Left lung (tissue), 10 donors: ENCODE measurements around the gene MT1F. TPM values are rescaled to one million over a fixed set of nuclear protein-coding genes. Genes with fewer than 3 reads are reported as not detected.
A peak's percentile ranks its signal among the peaks of the same experiment; 100 is the strongest.

Experiments used
- ATAC-seq: fragments of 200-7000 bp; cut with Tn5 transposase; one replicate; pipeline ENCODE4 v1.9.1; 2020; ENCODE audit warnings: moderate library complexity
- DNase-seq, 4 donors: peaks; one replicate each; pipeline ENCODE4 v3.0.0-alpha.2; 2013 to 2020
- H3K27ac ChIP-seq, 2 donors: fragments of 200-600 bp; sonication (generic) in 1 of 2; one replicate each; pipeline versions ENCODE4 v1.5.0 to v1.8.0; 2020 to 2021
- H3K27me3 ChIP-seq, 2 donors: fragments of 200-600 bp; sonication (generic) in 1 of 2; one replicate each; pipeline versions ENCODE4 v1.5.0 to v1.8.0; 2020 to 2021
- H3K36me3 ChIP-seq, 2 donors: fragments of 200-600 bp; sonication (generic) in 1 of 2; one replicate each; pipeline versions ENCODE4 v1.5.0 to v1.8.0; 2020 to 2021
- H3K4me1 ChIP-seq, 2 donors: fragments of 200-600 bp; one replicate each; pipeline ENCODE4 v1.8.0; 2021
- H3K4me3 ChIP-seq, 2 donors: fragments of 200-600 bp; sonication (generic) in 1 of 2; one replicate each; pipeline versions ENCODE4 v1.5.0 to v1.8.0; 2020 to 2021; ENCODE audit warnings: mild to moderate bottlenecking in 1 of 2
- H3K9me3 ChIP-seq, 2 donors: fragments of 200-600 bp; sonication (generic) in 1 of 2; one replicate each; pipeline versions ENCODE4 v1.5.0 to v1.8.0; 2020 to 2021
- CTCF ChIP-seq, 2 donors: fragments of 200-600 bp; sonication (generic) in 1 of 2; IDR thresholded peaks; one replicate each; pipeline versions ENCODE4 v1.5.0 to v1.8.0; 2021; ENCODE audit warnings: antibody characterized with exemption in 2 of 2
- intact Hi-C, 2 donors: fragments of 100-400 bp; cut with DNase I; formaldehyde crosslinking; loops; one replicate each; pipeline versions ENCODE4 v1.11.2 to v1.14.2; 2022
- polyA plus RNA-seq, 6 donors: library from polyadenylated mRNA; unstranded; fragments of 120-200 nt; gene quantifications; one replicate each; pipeline ENCODE4 v1.2.1, GENCODE V29; 2013; ENCODE audit not compliant: insufficient read length in 6 of 6
- total RNA-seq, 2 donors: library from RNA; stranded (reverse); fragmentation: NEBNext Ultra II Directional; extraction: Animal tissue kit (Norgen Biotek cat#: 25700); gene quantifications; one replicate each; pipeline ENCODE4 v1.2.1, GENCODE V29; 2021
- donor health status: DM: no; HTN: yes; CAD: no.
- donor health status: DM: no; HTN: no; CAD: no.

The MT1F gene
- total and polyA plus RNA-seq, 8 donors: 4.2 to 14.8 (median 7.5) TPM

- Histone ChIP-seq H3K4me3 (peak overlapping the region in 1 of 2 donors; percentile 41), H3K36me3 (no peaks in the 10 kb centered on the region), H3K27ac (no peak overlapping the region), H3K9me3 (no peaks in the 10 kb centered on the region), H3K27me3 (peaks cover 32 to 96% of the 10 kb centered on the region in 2 donors), H3K4me1 (peaks cover 0 to 42% of the 10 kb centered on the region in 2 donors)
- intact Hi-C loops: no loop called here
- TF ChIP-seq CTCF (IDR thresholded peaks at IDR 0.05): no peak
- ATAC-seq (no peak), DNase-seq (no peak)
Measured at GRCh38 chr16:56639045-56639444, 18.7 kb upstream of the MT1F start.

GRCh38 chr16:56640076-56640475, 17.7 kb upstream of the MT1F start:
- TF ChIP-seq CTCF (IDR thresholded peaks at IDR 0.05): no peak
- no peak for ATAC-seq
- intact Hi-C loops: no loop called here

GRCh38 chr16:56641166-56641565, 16.6 kb upstream of the MT1F start:
- H3K27ac ChIP-seq: no peak overlapping the region
- peaks cover 27 to 93% of the 10 kb centered on the region in 2 donors for H3K27me3 ChIP-seq
- no peak overlapping the region for H3K4me3 ChIP-seq
- DNase-seq (no peak), ATAC-seq (no peak)
- no peak for TF ChIP-seq CTCF (IDR thresholded peaks at IDR 0.05)
- no peaks in the 10 kb centered on the region for H3K9me3 ChIP-seq
- peaks cover 0 to 29% of the 10 kb centered on the region in 2 donors for H3K4me1 ChIP-seq
- H3K36me3 ChIP-seq: no peaks in the 10 kb centered on the region
- intact Hi-C loops: no loop called here

More at GRCh38 chr16:56640076-56640475, 17.7 kb upstream of the MT1F start:
- Histone ChIP-seq H3K9me3 (no peaks in the 10 kb centered on the region), H3K4me1 (peaks cover 0 to 35% of the 10 kb centered on the region in 2 donors), H3K4me3 (no peak overlapping the region), H3K27me3 (peaks cover 35 to 95% of the 10 kb centered on the region in 2 donors), H3K27ac (no peak overlapping the region), H3K36me3 (no peaks in the 10 kb centered on the region)
- DNase-seq: no peak

GRCh38 chr16:56643080-56643778, 14.5 kb upstream of the MT1F start:
- peak overlapping the region in 1 of 2 donors; percentile 29 for H3K4me3 ChIP-seq
- peak in 2 of 4 donors; percentile 82 to 93 for DNase-seq

More at GRCh38 chr16:56643080-56643778, 14.5 kb upstream of the MT1F start:
- Histone ChIP-seq H3K4me1 (peaks cover 0 to 23% of the 10 kb centered on the region in 2 donors), H3K27me3 (peaks cover 20 to 93% of the 10 kb centered on the region in 2 donors), H3K27ac (no peak overlapping the region), H3K36me3 (no peaks in the 10 kb centered on the region), H3K9me3 (no peaks in the 10 kb centered on the region)
- TF ChIP-seq CTCF (IDR thresholded peaks at IDR 0.05): peak in 1 of 2 donors; percentile 11
- intact Hi-C loops: no loop called here
- peak; percentile 99 for ATAC-seq
